ENCODE data around the gene DNMT1.
A peak's percentile ranks its signal among the peaks of the same experiment; 100 is the strongest.

Gene DNMT1

DNA sequence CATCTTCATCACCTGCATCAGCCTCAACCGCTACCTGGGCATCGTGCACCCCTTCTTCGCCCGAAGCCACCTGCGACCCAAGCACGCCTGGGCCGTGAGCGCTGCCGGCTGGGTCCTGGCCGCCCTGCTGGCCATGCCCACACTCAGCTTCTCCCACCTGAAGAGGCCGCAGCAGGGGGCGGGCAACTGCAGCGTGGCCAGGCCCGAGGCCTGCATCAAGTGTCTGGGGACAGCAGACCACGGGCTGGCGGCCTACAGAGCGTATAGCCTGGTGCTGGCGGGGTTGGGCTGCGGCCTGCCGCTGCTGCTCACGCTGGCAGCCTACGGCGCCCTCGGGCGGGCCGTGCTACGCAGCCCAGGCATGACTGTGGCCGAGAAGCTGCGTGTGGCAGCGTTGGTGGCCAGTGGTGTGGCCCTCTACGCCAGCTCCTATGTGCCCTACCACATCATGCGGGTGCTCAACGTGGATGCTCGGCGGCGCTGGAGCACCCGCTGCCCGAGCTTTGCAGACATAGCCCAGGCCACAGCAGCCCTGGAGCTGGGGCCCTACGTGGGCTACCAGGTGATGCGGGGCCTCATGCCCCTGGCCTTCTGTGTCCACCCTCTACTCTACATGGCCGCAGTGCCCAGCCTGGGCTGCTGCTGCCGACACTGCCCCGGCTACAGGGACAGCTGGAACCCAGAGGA, 80.6 kb downstream of the DNMT1 start:
- Histone ChIP-seq H3K4me1 (ENCODE audit: insufficient read depth, low read length) (no peaks in the 10 kb centered on the region; the same call in 1 of the 2 replicates), H3K9ac (ENCODE audit: low read depth, low read length) (no peak overlapping the region), H3K36me3 (ENCODE audit: insufficient read depth, low read length) (peaks cover 25% of the 10 kb centered on the region), H3K9me3 (ENCODE audit: control insufficient read depth, insufficient read depth, low read length) (no peaks in the 10 kb centered on the region)

- Histone ChIP-seq H3K4me1 (ENCODE audit: insufficient read depth, low read length) (no peaks in the 10 kb centered on the region), H3K9me3 (ENCODE audit: control insufficient read depth, insufficient read depth, low read length) (no peaks in the 10 kb centered on the region), H3K36me3 (ENCODE audit: insufficient read depth, low read length) (peaks cover 27% of the 10 kb centered on the region), H3K9ac (ENCODE audit: low read depth, low read length) (no peak overlapping the region)
Observed at GRCh38 chr19:10113592-10113963, 81.2 kb downstream of the DNMT1 start.

DNA sequence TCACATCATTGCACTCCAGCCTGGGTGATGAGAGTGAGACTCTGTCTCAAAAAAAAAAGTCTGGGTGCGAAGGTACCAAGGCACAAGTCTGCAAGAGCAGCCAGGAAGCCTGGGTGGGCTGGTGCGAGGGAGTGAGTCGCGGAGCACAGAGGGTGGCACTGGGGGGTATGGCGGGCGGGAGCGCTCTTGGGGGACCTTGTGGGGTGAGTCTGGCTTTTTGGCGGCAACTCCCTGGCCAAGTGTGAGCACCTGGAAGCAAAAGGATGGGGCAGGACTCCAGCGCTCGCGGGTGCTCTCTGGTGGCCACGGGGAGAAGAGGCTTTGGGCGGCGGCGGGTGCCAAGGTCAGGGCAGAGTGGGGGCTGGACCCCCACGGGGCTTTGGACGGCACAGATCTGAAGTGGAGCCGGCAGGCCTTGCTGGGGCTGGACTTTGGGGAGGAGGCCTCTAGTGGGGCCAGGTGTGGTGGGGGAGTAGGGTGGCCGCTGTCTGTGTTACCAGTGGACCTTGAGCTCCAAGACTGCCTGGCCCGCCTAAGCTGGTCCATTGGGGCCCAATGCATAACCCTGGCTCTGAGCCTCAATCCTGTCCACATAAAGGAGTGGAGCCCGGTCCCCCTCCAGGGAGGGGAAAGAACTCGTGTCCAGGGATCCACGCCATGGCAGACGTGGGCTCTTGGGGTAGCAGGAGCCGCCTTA, 81.7 kb downstream of the DNMT1 start:
- no peaks in the 10 kb centered on the region for H3K4me1 ChIP-seq (ENCODE audit: insufficient read depth, low read length)
- peaks cover 32% of the 10 kb centered on the region for H3K36me3 ChIP-seq (ENCODE audit: insufficient read depth, low read length)
- H3K9ac ChIP-seq (ENCODE audit: low read depth, low read length) = no peak overlapping the region
- H3K9me3 ChIP-seq (ENCODE audit: control insufficient read depth, insufficient read depth, low read length) = no peaks in the 10 kb centered on the region

GRCh38 chr19:10112037-10112761, 82.6 kb downstream of the DNMT1 start:
- Histone ChIP-seq H3K9ac (ENCODE audit: low read depth, low read length) (no peak overlapping the region), H3K9me3 (ENCODE audit: control insufficient read depth, insufficient read depth, low read length) (no peaks in the 10 kb centered on the region), H3K4me1 (ENCODE audit: insufficient read depth, low read length) (no peaks in the 10 kb centered on the region; the same call in 1 of the 2 replicates), H3K36me3 (ENCODE audit: insufficient read depth, low read length) (peaks cover 32% of the 10 kb centered on the region)

GRCh38 chr19:10111405-10111811, 83.3 kb downstream of the DNMT1 start, which contains the start of gene P2RY11:
TSS of gene P2RY11 (plus strand) at chr19:10111693. CDS start at chr19:10111722, 29 bp downstream.
- Histone ChIP-seq H3K9me3 (ENCODE audit: control insufficient read depth, insufficient read depth, low read length) (no peaks in the 10 kb centered on the region), H3K9ac (ENCODE audit: low read depth, low read length) (no peak within 1 kb of the TSS), H3K4me1 (ENCODE audit: insufficient read depth, low read length) (no peaks in the 10 kb centered on the region; the same call in 1 of the 2 replicates), H3K36me3 (ENCODE audit: insufficient read depth, low read length) (peaks cover 25% of the 10 kb centered on the region)

DNA sequence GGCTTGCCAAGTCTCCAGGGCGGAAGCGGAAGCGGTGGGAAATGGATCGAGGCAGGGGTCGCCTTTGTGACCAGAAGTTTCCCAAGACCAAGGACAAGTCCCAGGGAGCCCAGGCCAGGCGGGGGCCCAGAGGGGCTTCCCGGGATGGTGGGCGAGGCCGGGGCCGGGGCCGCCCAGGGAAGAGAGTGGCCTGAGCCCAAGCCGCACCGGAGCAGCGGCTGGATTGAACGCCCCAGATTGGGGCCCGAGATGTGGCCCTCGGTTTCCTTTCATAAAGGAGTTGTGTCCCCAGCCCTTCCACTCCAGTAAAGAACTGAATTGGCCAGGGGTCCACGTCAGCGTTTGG, 83.8 kb downstream of the DNMT1 start:
- Histone ChIP-seq H3K36me3 (ENCODE audit: insufficient read depth, low read length) (peaks cover 25% of the 10 kb centered on the region), H3K9me3 (ENCODE audit: control insufficient read depth, insufficient read depth, low read length) (no peaks in the 10 kb centered on the region), H3K9ac (ENCODE audit: low read depth, low read length) (no peak overlapping the region), H3K4me1 (ENCODE audit: insufficient read depth, low read length) (no peaks in the 10 kb centered on the region; the same call in 1 of the 2 replicates)

GRCh38 chr19:10110076-10110971, 84.4 kb downstream of the DNMT1 start:
- no peak overlapping the region for H3K9ac ChIP-seq (ENCODE audit: low read depth, low read length)
- H3K9me3 ChIP-seq (ENCODE audit: control insufficient read depth, insufficient read depth, low read length) = no peaks in the 10 kb centered on the region
- peaks cover 23% of the 10 kb centered on the region for H3K36me3 ChIP-seq (ENCODE audit: insufficient read depth, low read length)
- peaks cover 4% of the 10 kb centered on the region; the same call in 1 of the 2 replicates for H3K4me1 ChIP-seq (ENCODE audit: insufficient read depth, low read length)

DNA sequence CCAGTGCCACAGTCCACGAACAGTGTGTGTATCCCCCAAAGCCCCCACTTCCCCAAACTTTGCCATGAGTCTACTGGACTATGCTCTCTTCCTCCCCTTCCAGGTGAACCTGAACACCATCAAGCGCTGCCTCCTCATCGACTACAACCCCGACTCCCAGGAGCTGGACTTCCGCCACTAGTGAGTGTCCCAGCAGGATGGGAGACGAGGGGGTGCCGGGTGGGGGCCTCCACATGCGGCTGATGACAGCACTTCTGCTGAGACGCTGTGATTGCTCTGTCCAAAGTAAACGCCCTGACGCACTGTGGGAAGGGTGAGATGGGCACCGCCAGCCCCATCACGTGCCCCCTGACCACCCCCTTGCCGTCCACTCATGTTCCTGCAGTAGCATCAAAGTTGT, 85.2 kb downstream of the DNMT1 start:
- H3K36me3 ChIP-seq (ENCODE audit: insufficient read depth, low read length) = peaks cover 23% of the 10 kb centered on the region
- no peak overlapping the region for H3K9ac ChIP-seq (ENCODE audit: low read depth, low read length)
- no peaks in the 10 kb centered on the region for H3K9me3 ChIP-seq (ENCODE audit: control insufficient read depth, insufficient read depth, low read length)
- peaks cover 4% of the 10 kb centered on the region; the same call in 1 of the 2 replicates for H3K4me1 ChIP-seq (ENCODE audit: insufficient read depth, low read length)

GRCh38 chr19:10107817-10108367, 86.9 kb downstream of the DNMT1 start:
- H3K9ac ChIP-seq (ENCODE audit: low read depth, low read length) = no peak overlapping the region
- H3K4me1 ChIP-seq (ENCODE audit: insufficient read depth, low read length) = peaks cover 4% of the 10 kb centered on the region; the same call in 1 of the 2 replicates
- H3K9me3 ChIP-seq (ENCODE audit: control insufficient read depth, insufficient read depth, low read length) = no peaks in the 10 kb centered on the region
- H3K36me3 ChIP-seq (ENCODE audit: insufficient read depth, low read length) = peaks cover 23% of the 10 kb centered on the region

DNA sequence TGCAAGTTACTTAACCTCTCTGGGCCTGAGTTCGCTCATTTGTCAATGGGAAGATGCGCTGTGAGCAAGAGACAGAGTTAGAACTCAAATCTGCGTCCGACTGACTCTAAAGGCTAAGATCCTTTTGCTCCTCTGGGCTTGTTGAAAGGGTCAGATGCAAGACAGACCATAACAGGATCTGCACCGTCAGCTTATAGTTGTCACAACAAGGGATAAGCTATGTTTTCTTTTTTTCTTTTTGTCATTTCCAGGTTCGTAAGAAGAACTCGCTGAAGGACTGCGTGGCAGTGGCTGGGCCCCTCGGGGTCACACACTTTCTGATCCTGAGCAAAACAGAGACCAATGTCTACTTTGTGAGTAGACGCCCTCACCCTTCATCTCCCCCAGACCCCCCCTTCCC, 87.5 kb downstream of the DNMT1 start:
- Histone ChIP-seq H3K36me3 (ENCODE audit: insufficient read depth, low read length) (peaks cover 23% of the 10 kb centered on the region), H3K9ac (ENCODE audit: low read depth, low read length) (peak overlapping the region; percentile 81), H3K4me1 (ENCODE audit: insufficient read depth, low read length) (peaks cover 4% of the 10 kb centered on the region; the same call in 1 of the 2 replicates), H3K9me3 (ENCODE audit: control insufficient read depth, insufficient read depth, low read length) (no peaks in the 10 kb centered on the region)

DNA sequence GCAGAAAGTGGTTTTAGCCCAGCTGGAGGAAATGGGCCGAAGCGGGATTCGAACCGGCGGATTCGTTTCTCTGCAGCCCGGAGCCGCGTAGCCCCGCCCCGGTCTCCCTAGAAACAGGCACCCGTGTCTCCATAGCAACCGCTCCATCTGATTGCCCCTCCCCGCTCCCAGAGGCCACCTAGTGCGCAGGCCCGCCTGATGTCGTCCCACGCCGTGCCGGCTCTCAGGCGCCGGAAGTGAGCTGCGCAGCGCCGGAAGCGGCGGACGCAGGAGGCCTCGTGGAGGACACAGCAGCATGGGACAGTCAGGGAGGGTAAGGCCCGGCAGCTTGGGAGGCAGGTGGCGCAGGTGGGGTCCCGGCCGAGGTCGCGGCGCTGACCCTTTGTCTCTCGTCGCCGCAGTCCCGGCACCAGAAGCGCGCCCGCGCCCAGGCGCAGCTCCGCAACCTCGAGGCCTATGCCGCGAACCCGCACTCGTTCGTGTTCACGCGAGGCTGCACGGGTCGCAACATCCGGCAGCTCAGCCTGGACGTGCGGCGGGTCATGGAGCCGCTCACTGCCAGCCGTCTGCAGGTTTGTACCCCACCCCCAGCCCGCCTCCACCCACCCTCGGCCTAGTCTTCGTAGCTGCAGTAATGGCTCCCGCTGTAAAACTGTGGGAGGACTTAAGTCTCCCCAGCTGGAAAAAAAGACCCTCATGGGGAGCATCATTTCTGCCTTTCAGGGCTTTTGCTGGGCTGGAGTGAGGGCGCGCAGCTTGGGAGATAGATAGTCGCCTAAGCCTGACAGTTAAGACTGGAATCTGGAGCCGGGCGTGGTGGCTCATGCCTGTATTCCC, 88.4 kb downstream of the DNMT1 start, which contains the start of gene PPAN:
PPAN (plus strand) TSS at position 263 of the 837 bp plus-strand sequence; CDS start at position 296, 33 bp downstream.
- Histone ChIP-seq H3K4me1 (ENCODE audit: insufficient read depth, low read length) (peaks cover 4% of the 10 kb centered on the region; the same call in 1 of the 2 replicates), H3K9ac (ENCODE audit: low read depth, low read length) (peak within 1 kb of the TSS; percentile 81), H3K9me3 (ENCODE audit: control insufficient read depth, insufficient read depth, low read length) (no peaks in the 10 kb centered on the region), H3K36me3 (ENCODE audit: insufficient read depth, low read length) (peaks cover 23% of the 10 kb centered on the region)

GRCh38 chr19:10105509-10106099, 89.1 kb downstream of the DNMT1 start:
- Histone ChIP-seq H3K36me3 (ENCODE audit: insufficient read depth, low read length) (peaks cover 23% of the 10 kb centered on the region), H3K9me3 (ENCODE audit: control insufficient read depth, insufficient read depth, low read length) (no peaks in the 10 kb centered on the region), H3K4me1 (ENCODE audit: insufficient read depth, low read length) (peaks cover 4% of the 10 kb centered on the region; the same call in 1 of the 2 replicates), H3K9ac (ENCODE audit: low read depth, low read length) (peak overlapping the region; percentile 81)

Data from ES-I3 (cell line).